SK-N-MC (cell line): ENCODE measurements around the gene HM13.

ENCODE experiments used
- EZH2 ChIP-seq: fragments of 200-600 bp; sonication (generic); IDR thresholded peaks from one replicate; pipeline ENCODE4 v1.6.1; 2017; ENCODE audit warnings: antibody characterized with exemption
- POLR2AphosphoS5 ChIP-seq: IDR thresholded peaks from 2 replicates; pipeline ENCODE4 v1.6.1; 2012; ENCODE audit warnings: mild to moderate bottlenecking, low read depth, low read length, borderline replicate concordance

GRCh38 chr20:31542201-31542842 is 28.1 kb downstream of the HM13 start:
- TF ChIP-seq EZH2 = no peak
- TF ChIP-seq POLR2AphosphoS5 = no peak
